RKO (cell line): ENCODE results near the gene ZNF277.
"Not testable (repeated sequence)": the region's sequence is repeated elsewhere in the genome, so short reads cannot be mapped to it uniquely, and the experiment has no call there.

ENCODE experiments used
- DNase-seq: peaks from one replicate; pipeline ENCODE4 v3.0.0-alpha.2; 2016; ENCODE audit warnings: low spot score

The ZNF277 gene

GRCh38 chr7:112211348-112211907 is 4.9 kb downstream of the ZNF277 start:
- no peak for DNase-seq

- DNase-seq: no peak
Measured at GRCh38 chr7:112212571-112212970, 6.1 kb downstream of the ZNF277 start.

- no peak for DNase-seq
Measured at GRCh38 chr7:112213735-112214134, 7.2 kb downstream of the ZNF277 start.

GRCh38 chr7:112214268-112214667 is 7.8 kb downstream of the ZNF277 start:
- no peak for DNase-seq

- no peak for DNase-seq
Measured at GRCh38 chr7:112214883-112215282, 8.4 kb downstream of the ZNF277 start.

GRCh38 chr7:112215787-112216186 is 9.3 kb downstream of the ZNF277 start:
- no peak for DNase-seq

GRCh38 chr7:112220877-112221434 is 14.5 kb downstream of the ZNF277 start:
- DNase-seq: no peak

- DNase-seq: no peak
Measured at GRCh38 chr7:112223310-112223709, 16.8 kb downstream of the ZNF277 start.

GRCh38 chr7:112224186-112224585 is 17.7 kb downstream of the ZNF277 start:
- DNase-seq: no peak

GRCh38 chr7:112225006-112225405 is 18.5 kb downstream of the ZNF277 start:
- no peak for DNase-seq

GRCh38 chr7:112226701-112227276 is 20.3 kb downstream of the ZNF277 start:
- no peak for DNase-seq

GRCh38 chr7:112228632-112229031 is 22.1 kb downstream of the ZNF277 start:
- no peak for DNase-seq

GRCh38 chr7:112232212-112232978 is 25.9 kb downstream of the ZNF277 start:
- no peak for DNase-seq

- no peak for DNase-seq
Measured at GRCh38 chr7:112233048-112233697, 26.7 kb downstream of the ZNF277 start.

GRCh38 chr7:112234147-112234546 is 27.7 kb downstream of the ZNF277 start:
- DNase-seq: no peak

- no peak for DNase-seq
Measured at GRCh38 chr7:112236597-112236996, 30.1 kb downstream of the ZNF277 start.

GRCh38 chr7:112238330-112238729 is 31.8 kb downstream of the ZNF277 start:
- no peak for DNase-seq

- DNase-seq: no peak
Measured at GRCh38 chr7:112238852-112239610, 32.5 kb downstream of the ZNF277 start.

- DNase-seq: no peak
Measured at GRCh38 chr7:112248598-112248997, 42.1 kb downstream of the ZNF277 start.

GRCh38 chr7:112249967-112250366 is 43.5 kb downstream of the ZNF277 start:
- not testable (repeated sequence) for DNase-seq

GRCh38 chr7:112252141-112252540 is 45.6 kb downstream of the ZNF277 start:
- DNase-seq: no peak

GRCh38 chr7:112252691-112253090 is 46.2 kb downstream of the ZNF277 start:
- no peak for DNase-seq
